Retinal pigment epithelial cell (primary cell): ENCODE data around the gene SAPCD2.
"Not testable (repeated sequence)": the region's sequence is repeated elsewhere in the genome, so short reads cannot be mapped to it uniquely, and the experiment has no call there.

Experiments used
- DNase-seq: peaks from one replicate; pipeline ENCODE4 v3.0.0-alpha.2; 2010; ENCODE audit warnings: low read depth
- H3K4me3 ChIP-seq: 2 replicates; pipeline ENCODE4 v1.5.1; 2011; ENCODE audit warnings: mild to moderate bottlenecking, low read length, control low read depth, moderate library complexity
- CTCF ChIP-seq: conservative IDR thresholded peaks from 2 replicates; pipeline ENCODE4 v1.5.1; 2011; ENCODE audit warnings: low read depth, low read length, control low read depth, inconsistent platforms

The SAPCD2 gene

GRCh38 chr9:137035507-137035834 lies 34.9 kb downstream of the SAPCD2 start:
- no peak overlapping the region for H3K4me3 ChIP-seq
- no peak for TF ChIP-seq CTCF
- no peak for DNase-seq

- DNase-seq, result no peak
- peak; percentile 94 for TF ChIP-seq CTCF
- no peak overlapping the region for H3K4me3 ChIP-seq
Observed at GRCh38 chr9:137034709-137035506, 35.4 kb downstream of the SAPCD2 start.

GRCh38 chr9:137034039-137034708 lies 36.2 kb downstream of the SAPCD2 start:
- DNase-seq, result no peak
- H3K4me3 ChIP-seq, result no peak overlapping the region
- TF ChIP-seq CTCF, result no peak

GRCh38 chr9:137033481-137033880 lies 36.9 kb downstream of the SAPCD2 start:
- not testable (repeated sequence) for H3K4me3 ChIP-seq, DNase-seq

GRCh38 chr9:137032858-137033257 lies 37.5 kb downstream of the SAPCD2 start:
- H3K4me3 ChIP-seq, result no peak overlapping the region

DNA sequence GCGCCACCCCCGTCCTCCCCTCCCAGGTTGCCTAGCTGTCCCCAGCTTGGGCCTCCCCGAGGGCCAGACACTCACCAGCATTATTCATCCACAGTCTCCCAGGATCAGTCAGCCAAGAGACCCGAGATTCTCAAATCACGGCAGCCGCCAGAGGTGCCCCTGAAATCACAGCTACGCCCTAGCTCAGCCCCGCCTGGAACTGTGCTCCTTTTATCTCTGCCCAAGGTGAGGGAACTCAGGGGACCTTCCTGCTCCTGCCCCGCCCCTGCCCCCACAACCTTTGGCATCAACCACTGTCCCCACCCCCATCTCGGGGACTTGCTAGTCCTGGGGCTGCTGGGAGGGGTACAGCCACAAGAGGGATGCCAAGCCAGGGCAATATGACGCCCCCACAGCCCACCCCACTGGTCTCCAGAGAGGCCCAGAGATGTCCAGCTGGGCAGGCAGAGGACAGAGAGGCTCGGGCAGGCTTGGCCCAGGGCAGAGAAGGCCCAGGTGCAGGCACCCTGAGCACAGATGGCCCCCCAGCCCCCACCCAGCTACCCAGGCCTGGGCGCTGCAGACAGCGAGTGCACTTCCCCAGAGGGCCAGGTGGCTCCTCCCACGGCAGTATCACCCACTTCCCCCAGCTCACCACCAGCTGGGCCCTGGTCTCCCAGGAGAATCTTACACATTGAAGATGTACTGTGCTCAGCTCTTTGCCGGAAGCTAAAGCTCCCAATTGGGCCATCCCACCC lies 38.3 kb downstream of the SAPCD2 start, which contains the start of gene FUT7:
TSS of gene FUT7 (minus strand) at position 185 of the 737 bp plus-strand sequence. CDS start at position 88, 97 bp downstream.
- no peak within 1 kb of the TSS for H3K4me3 ChIP-seq
- no peak for TF ChIP-seq CTCF
- no peak for DNase-seq

More at GRCh38 chr9:137032858-137033257, 37.5 kb downstream of the SAPCD2 start:
- TF ChIP-seq CTCF, result no peak
- DNase-seq, result no peak
